HG03460 (cell line): Measurements from ENCODE around the gene DAB1.

Source experiments
- ATAC-seq: cut with Tn5 transposase; IDR thresholded peaks from one replicate; pipeline ENCODE4 v1.9.1; 2021; ENCODE audit not compliant: unreplicated experiment

The DAB1 gene

GRCh38 chr1:57131257-57131656, 292.6 kb downstream of the DAB1 start:
- ATAC-seq: no peak

GRCh38 chr1:57129865-57130264, 294.0 kb downstream of the DAB1 start:
- ATAC-seq: no peak

- ATAC-seq: no peak
Measured at GRCh38 chr1:57127976-57128375, 295.9 kb downstream of the DAB1 start.

- ATAC-seq: no peak
Measured at GRCh38 chr1:57124768-57125446, 299.0 kb downstream of the DAB1 start.

GRCh38 chr1:57124170-57124569, 299.7 kb downstream of the DAB1 start:
- no peak for ATAC-seq

DNA sequence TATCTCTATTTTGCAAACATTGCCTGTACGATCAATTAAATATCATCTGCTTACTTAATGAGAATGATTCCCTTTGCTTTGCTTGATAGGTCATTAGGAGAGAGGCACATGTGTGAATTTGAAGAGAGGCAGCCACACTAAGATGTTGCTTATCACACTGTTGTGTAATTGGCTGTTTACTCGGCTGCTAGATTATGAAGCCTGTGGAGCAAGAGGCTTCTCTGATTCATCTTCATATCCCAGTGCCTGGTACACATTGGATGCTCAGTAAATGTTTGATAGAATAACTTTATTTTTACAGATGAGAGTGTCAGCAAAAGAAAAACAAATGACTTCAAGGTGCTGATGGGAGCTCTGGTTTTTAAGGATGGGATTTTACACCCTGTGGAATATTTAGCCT, 301.8 kb downstream of the DAB1 start:
- ATAC-seq: no peak

DNA sequence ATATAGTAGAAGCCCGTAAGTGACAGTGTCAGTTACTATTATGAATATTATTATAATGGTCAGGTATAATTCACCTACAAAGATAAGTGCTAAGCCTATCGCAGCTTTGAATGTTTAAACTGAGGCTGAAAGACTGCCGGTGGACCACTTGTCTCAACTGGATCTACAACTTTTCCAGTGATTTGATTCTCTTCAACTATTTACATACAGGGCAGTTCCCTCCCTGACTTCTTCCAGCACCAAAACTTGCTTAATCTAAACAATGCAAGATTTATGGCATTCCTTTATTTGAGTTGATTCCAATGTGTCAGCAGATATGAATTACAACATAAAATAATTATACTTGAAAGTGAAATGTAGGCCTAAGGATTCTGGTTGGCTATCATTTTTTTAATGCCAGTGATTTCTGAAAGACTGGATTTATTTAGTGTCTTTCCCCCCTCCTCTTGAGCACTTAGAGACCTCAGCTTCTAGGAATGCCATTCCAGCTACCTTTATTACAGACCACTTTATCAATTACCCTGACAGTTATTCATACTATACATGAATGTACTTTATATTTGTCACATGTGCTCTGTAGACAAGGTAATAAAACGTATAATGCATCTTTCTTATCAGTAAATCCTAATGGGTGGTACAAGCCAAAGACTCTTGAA, 304.8 kb downstream of the DAB1 start:
- ATAC-seq: no peak

DNA sequence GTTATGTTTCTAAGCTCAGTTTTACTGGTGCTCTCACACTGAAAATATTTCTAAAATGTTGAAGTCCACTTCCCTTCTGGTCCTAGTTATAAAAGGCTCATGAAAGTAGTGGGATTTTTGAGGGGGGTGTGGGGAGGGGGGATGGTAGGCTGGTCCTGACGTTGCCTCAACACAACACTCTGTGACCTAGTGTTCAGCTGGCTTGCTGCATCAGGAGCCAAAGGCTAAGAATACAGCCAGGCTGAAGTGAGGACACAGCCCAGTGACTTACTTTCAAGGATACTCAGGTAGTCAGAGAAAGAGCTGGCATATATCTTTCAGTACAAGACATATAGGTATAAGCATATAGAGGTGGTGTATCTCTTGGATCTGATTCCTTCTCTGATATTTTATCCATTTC, 306.1 kb downstream of the DAB1 start:
- no peak for ATAC-seq

GRCh38 chr1:57116871-57117270, 307.0 kb downstream of the DAB1 start:
- no peak for ATAC-seq

DNA sequence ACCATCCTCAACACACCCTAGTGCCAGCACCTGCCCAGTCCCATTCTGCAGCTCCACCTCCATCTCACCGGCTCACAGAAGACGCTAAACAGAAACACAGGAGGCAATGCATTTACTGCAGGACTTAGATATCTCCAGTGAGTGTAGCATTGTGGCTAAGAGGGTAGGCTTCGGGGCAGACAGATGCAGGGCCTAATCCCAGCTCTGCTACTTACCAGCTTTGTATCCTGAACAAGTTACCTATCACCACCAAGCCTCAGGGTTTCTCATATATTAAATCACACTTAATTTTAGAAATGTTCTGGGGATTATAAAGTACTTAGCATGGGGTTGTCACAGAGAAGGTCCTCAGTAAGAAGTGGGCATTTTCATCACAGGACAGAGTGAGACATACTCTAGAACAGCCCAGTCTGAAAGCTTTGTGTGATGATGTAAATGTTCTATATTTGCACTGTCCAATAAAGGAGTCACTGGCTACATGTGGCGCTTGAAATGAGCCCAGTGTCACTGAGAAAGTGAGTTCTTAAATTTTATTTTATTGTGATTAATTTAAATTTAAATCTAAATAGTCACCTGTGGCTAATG, 308.7 kb downstream of the DAB1 start:
- ATAC-seq: no peak

GRCh38 chr1:57112148-57112547, 311.7 kb downstream of the DAB1 start:
- no peak for ATAC-seq

GRCh38 chr1:57111175-57111574, 312.7 kb downstream of the DAB1 start:
- ATAC-seq: no peak

DNA sequence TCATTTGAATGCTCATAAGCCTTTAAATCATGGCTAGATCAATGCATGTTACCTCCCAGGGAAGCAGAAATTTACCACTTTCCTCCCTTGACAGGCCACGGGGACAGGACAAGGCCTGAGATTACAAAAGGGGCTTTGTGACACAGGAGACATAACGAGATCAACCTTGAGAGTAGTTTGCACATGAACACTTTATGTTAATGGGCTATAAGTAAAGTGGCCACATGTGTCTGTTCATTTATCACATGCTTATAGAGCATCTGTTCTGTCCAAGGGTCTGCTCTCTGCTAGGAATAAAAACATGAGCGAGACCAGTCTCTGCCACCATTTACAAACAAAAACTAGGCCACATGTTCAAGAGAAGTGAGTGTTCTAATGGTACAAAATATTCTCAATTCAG, 314.0 kb downstream of the DAB1 start:
- no peak for ATAC-seq

- no peak for ATAC-seq
Measured at GRCh38 chr1:57109247-57109646, 314.6 kb downstream of the DAB1 start.

DNA sequence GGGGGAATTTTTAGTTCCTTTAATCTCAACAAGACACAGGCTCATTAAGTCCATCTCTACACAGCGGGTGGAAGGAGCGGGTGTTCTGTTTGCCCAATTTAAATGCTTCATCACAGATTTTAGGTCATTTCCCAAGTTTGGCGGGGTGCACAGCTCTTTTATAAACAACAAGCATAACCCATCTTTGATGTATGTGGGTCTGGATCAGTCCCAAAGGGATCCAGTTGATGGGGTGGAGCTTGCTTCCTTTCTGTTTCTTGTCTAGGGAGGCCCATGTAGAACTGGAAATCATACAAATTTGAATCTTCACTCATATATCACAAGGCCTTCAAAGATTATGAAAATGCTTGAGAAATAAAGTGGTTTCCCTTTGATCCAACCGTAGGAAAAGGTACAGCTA, 317.6 kb downstream of the DAB1 start:
- ATAC-seq: no peak

DNA sequence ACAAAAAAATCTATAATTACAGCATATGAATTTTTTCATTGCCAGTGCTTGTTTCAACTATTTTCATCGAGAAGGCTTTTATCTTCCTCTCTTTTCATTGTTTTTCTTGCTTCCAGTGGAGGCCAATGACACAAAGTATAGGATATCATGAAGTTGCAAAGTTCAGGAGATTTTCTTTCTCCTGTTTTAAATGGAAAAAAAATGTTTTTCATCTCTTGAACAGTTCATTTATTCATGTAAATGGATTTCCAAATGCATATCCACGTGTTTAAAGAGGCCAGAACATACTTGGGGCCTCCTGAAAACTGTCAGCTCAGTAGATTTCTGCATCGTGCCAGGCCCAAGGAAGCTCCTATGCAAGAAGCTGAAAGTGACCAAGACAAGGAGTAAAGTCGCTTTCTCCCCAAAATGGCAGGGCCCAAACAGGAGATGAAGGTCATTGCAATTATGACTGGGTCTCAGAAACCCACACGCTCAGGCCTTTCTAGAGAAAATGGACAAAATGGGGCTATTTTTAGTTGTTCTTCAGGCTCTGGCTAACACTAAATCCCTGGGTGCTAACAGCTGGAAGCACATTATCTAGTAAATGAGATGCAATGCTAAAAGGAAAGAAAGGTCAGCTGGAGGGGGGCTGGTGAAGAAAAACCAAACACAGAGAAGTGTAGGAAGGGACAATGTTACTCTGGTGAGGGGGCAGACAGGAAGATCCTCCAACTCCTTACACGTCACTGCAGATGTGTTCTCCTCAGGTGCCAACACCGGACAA, 321.1 kb downstream of the DAB1 start:
- ATAC-seq: no peak

- no peak for ATAC-seq
Measured at GRCh38 chr1:57101209-57101608, 322.7 kb downstream of the DAB1 start.

DNA sequence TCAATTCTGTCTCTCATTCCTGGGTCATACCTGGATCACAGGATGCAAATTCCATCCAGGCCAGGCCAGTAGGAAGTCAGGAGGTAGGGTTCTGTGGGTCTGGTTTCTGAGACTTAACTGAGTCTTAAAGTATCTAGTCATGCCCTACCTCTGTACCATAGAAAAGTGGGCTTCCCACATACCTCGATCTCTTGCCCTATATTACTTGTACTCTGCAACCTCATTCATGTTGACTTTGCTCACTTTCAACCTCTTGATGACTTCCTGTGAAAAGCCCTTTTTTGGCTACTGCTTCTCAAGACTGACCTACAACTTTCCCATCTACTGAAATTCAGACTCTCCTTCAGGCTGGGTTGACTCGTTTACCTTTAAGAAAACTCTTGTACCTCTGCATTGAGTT, 329.1 kb downstream of the DAB1 start:
- no peak for ATAC-seq

GRCh38 chr1:57093122-57093521, 330.7 kb downstream of the DAB1 start:
- no peak for ATAC-seq

DNA sequence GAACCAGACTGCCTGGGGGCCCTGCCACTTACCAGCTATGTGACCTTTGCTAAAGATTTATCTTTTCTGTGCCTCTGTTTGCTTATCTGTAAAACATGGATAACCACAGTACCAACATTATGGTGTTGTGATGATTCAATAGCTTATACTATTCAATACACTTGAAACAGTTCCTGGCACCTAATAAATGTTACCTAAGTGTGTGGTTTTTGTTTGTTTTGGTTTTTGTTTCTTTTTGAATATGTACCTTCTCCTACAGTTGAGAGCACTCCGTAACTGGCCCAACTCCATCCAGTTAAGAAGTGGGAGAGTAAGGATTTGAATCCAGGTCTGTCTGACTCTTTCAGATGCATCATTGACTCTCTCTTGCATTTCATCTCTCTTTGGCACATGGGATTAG, 332.2 kb downstream of the DAB1 start:
- no peak for ATAC-seq

- ATAC-seq: no peak
Measured at GRCh38 chr1:57089855-57090254, 334.0 kb downstream of the DAB1 start.

GRCh38 chr1:57089221-57089620, 334.6 kb downstream of the DAB1 start:
- ATAC-seq: no peak
